Measurements from ENCODE around the gene TUBGCP3.
A peak's percentile ranks its signal among the peaks of the same experiment; 100 is the strongest.

Gene TUBGCP3

DNA sequence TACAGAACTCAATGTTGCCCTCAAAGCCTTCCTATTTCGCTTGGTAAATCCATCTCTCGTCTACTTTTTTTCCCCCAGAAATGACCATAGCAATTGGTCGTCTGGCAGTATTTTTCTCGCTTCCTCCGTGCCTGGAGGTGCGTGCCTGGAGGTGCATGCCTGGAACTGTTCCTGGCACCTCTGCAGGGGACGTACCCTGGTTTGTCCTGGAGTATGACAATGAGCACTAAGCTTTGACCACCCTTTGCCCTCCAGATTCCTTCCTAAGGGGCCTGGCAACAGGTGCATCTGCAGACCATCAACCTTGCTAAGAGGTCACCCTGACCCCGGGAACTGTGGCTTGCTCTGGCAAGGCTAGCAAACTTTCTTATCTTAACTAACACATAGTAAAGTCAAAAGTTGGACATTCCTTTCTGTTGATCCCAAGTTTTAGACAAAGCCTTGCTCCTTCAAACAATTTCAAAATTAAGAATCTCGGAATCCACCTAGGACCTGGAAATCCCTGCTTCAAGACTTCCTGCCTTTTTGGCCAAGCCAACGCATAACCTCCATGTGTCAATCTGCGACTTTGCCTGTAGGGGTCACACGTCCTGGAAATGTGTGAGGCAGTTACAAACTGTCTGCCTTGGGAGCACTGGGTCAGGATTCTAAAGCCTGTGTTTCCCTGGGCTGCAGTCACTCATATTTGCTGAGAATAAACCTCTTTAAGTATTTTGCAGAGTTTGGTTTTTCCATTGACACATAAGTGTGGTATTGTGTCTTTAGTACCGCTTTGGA, 28.8 kb upstream of the TUBGCP3 start:
- no peak for DNase-seq

DNA sequence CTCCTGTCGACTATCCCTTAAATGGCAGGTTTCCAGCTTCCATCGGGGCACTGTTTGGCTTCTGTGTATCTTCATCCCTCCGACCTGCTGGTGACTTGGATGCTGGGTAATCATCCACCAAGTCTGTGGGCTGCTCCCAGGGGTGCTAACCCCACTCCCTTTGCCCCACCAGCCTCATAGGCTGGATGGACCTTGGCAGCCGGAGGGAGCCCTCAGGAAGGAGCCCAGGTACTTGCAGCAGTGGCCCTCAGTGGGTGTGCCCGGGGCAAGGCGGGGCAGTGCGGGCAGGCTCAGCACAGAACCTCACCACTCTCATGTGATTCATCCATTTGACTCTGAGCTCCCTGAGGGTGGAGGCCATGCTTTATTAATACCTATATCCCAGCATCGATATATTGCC, 27.4 kb upstream of the TUBGCP3 start:
- DNase-seq: no peak

DNA sequence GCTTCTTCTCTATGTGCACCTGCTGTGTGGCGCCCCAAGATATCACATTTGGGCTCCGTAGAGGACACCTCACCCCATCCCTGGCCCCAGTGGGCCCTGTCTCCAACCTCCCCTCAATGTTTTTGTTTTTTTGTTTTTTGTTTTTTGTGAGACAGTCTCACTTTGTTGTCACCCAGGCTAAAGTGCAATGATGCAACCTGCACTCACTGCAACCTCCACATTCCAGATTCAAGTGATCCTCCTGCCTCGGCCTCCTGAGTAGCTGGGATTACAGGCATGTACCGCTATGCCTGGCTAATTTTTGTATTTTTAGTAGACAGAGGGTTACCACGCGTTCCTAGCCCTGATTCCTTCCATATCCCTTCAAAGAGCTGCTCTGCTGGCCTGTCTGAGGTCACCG, 26.9 kb upstream of the TUBGCP3 start:
- DNase-seq: no peak

GRCh38 chr13:112608212-112608611, 20.3 kb upstream of the TUBGCP3 start:
- DNase-seq: no peak

DNA sequence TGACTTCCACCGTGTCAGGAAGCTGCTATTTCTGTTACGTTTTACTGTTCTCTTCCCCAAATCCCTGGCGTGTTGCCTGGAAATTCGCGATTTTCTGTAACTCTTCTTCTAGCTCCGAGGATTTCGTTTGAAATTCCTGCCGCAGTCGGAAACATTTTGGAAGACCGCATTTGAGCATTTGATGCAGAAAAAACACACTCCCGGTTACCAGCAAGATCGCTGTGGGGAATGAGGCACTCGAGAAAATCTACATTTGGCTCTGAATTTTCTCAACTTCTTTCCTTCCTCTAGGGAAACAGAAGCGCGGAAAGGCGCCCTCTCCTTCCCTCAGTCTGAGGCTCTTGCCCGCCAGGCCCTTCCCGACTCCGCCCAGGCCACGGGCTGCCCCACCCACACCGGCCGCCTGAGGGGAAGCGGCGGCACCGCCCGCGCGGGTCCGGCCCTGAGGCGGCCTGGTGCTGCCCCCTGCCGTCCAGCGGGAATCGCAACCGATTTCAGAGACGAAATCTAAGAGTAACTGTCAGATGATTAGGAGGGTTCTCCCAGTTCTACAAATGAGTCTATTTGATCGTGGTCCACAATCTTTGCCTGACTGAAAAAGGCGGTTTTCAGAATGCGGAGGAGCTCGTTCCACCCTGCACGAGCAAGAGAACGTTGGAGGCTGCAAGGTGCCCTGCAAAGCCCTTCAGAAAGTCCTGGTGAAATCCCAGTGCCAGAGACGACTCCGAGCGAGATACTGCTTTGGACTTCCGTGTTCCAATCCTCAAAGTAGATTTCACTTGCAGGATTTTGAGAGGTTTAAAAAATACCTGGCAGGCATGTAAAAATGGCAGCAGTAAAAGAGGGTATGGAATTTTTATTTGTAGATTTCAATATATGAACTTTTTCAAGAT, 18.4 kb upstream of the TUBGCP3 start:
- DNase-seq: peak; percentile 89

GRCh38 chr13:112605531-112605990, 17.6 kb upstream of the TUBGCP3 start:
- no peak for DNase-seq

DNA sequence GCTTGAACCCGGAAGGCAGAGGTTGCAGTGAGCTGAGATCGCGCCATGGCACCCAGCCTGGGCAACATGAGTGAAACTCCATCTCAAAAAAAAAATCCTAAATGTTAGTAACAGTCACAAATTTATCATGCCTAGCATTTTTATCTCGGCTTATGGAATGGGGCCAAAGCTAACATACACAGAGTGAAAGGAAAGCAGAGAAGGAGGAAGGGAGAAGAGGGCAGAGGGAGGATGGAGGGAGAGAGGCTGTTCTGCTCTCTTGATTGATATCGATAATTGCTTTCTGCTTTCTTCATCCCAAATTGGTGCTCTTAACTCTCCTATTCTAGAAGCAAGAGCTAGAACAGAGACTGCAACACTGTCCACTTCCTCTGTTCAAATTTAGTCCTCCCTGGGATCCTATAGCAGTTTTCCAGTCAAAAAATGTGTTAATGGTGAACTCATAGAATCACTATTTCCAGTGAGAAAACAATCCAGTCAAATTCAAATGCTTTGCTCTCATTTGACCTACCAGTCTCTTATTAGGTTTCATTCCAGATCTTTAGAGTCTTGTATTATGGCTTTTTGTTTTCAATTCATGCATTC, 15.8 kb upstream of the TUBGCP3 start:
- DNase-seq: no peak

- no peak for DNase-seq
Measured at GRCh38 chr13:112602189-112602588, 14.2 kb upstream of the TUBGCP3 start.

DNA sequence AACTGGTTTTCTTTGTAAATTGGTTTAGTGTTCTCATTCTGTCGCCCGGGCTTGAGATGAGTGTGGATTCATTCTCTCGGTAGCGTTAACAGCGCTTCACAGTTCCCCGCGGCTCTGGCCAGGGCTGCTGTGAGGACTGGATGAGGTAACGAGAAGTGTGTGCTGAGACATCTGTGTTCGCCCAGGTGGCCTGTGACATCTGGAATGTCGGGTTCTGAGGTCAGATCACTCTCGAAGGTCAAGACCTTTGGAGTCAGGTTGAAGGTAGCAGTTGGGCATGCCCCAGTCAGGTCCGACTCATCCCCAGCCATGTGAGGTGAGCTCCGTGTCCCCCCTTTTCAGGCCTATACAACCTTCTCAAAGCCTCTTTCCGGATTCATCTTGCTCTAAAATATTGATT, 13.4 kb upstream of the TUBGCP3 start:
- DNase-seq: no peak

- DNase-seq: no peak
Measured at GRCh38 chr13:112596235-112596634, 8.3 kb upstream of the TUBGCP3 start.

- no peak for DNase-seq
Measured at GRCh38 chr13:112592647-112593046, 4.7 kb upstream of the TUBGCP3 start.

DNA sequence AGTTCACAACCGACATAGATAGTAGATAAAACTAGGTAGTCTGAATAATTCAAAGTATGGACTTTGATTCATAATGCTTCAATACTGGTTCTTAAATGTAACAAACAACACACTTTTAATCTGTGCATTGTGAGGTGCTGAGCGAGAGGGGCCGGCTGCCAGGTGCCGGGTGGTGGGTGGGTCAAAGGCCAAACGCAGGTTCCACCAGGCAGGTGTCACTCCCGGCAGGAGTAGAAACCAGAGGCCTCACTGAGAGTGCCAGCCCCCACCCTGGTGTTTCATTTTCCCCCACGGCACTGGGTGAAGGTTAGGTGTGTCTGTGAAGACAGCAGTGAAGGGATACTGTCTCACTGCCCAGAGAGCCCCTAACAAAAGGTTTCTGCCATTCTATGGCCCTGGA, 4.2 kb upstream of the TUBGCP3 start:
- no peak for DNase-seq

DNA sequence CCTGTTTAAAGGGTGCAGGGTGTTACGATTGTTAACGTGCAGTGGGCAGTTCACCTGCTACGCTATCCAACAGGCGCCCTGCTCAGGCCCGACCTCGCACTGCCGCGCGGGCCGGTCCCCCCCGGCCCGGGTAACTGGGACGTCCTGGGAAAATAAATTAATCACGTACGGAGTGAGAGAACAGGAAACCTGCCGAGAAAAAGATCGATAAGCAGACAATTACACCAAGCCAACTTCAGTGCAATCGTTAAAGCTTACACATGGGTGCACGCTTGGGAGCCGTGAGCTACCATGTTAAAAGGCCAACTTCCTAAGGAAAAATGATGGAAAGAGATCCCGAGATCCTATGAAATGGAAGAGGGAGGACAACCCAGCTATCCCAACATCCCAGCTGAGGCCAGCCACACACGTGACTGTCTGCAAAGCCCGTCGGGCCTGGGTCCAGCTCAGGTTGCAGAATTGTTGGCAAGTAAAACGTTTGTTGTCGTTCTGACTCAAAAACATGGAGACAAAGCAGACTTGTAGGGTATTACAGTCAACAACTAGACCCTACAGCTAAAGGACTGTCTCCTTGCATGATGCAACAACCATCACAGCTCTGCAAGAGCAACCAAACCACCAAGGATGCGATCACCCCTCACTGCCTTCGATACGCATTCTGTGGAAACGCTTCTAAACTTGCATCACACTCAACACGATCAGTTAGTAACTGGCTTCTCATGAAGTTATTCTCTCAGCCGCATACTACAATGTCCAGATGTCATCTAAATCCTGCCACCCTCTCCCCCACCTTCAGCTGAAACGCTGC, 741 bp upstream of the TUBGCP3 start:
- no peak for DNase-seq

GRCh38 chr13:112587212-112587763, 665 bp downstream of the TUBGCP3 start:
- peak; percentile 78 for DNase-seq

DNA sequence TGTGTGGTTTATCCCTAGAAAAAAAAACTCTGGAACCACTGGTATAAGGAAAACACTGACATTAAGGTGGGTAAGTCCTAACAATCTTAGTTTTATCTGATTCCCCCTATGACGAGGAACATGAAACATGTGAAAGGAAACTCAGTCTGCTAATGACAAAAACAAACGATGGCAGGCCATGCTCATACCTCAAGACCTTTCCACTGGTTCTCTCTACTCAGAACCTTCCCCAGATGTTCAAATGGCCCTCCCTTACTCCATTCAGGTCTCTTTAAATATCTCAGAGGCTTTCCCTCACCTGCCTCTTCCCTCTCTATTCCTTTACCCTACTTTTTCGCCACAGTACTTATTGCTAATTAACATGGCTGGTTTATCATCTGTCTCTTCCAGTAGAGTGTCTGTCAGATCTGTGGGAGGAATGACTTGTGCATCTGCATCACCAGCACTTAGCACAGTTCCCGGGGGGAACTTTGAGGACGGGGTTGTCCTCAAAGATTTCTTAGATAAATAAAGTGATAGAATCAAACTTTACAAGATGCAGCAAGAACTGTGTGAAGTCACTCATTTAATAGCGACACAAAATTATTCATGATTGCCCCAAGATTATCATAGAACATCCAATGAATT, 1.5 kb downstream of the TUBGCP3 start:
- DNase-seq: no peak

GRCh38 chr13:112583592-112584277, 4.2 kb downstream of the TUBGCP3 start:
- DNase-seq: no peak

- DNase-seq: no peak
Measured at GRCh38 chr13:112582263-112582662, 5.7 kb downstream of the TUBGCP3 start.

- DNase-seq: no peak
Measured at GRCh38 chr13:112580912-112581311, 7.0 kb downstream of the TUBGCP3 start.

DNA sequence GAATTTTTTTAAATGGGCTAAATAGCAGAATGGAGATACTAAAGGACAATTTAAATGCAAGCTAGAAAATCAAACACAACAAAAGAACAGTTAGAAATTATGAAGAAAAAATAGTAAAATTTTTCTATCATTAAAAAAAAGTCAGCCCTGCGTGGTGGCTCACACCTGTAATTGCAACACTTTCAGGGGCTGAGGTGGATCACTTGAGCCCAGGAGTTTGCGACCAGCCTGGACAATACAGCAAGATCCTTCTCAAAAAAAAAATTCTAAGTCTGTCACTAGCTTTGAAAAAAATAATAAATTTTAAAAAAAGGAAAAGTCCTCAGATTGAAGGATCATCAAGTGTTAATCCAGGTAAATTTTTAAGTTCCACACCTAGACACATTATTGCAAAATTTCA, 7.7 kb downstream of the TUBGCP3 start:
- no peak for DNase-seq

DNA sequence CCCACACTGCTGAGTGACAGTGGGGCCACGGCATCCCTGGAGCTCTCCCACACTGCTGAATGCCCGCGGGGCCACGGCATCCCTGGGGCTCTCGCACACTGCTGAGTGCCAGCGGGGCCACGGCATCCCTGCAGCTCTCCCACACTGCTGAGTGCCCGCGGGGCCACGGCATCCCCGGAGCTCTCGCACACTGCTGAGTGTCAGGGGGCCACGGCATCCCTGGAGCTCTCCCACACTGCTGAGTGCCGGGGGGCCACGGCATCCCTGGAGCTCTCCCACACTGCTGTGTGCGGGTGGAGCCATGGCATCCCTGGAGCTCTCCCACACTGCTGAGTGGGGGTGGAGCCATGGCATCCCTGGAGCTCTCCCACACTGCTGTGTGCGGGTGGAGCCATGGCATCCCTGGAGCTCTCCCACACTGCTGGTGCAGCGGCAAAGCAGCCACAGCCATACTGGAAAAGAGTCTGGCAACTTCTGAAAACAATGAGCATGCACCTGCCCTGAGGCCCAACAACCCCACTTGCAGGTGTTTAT, 8.6 kb downstream of the TUBGCP3 start:
- DNase-seq: no peak

DNA sequence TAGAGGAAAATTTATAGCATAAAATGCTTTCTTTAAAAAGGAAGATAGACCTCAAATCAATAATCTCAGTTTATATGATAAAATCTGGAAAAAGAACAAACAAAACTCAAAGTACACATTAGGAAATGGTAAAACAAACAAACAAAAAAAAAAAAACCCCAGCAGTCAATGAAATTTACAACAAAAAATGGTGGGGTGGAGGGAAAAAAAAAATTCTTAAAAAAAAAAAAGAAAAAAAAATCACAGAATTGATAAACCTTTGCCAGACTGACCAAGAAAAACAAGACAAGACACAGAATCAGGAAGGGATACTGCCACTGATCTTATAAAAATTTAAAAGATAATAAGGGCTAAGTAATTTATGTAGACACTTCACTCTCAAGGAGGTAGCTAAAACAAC, 11.2 kb downstream of the TUBGCP3 start:
- no peak for DNase-seq
